HL-60/S4 treated with retinoic acid at 250 ng/mL for 4 days and 3 days (cell line): ENCODE measurements around the gene CDH22.

Experiments used
- in situ Hi-C: fragments of 300-500 bp; cut with MboI; formaldehyde crosslinking; loops from 2 replicates; pipeline ENCODE4 v1.7.0; 2022; ENCODE audit warnings: low sequenced_read_pairs

CDH22 gene

GRCh38 chr20:46251211-46251673, 57.1 kb downstream of the CDH22 start:
- in situ Hi-C loops = no loop called here

GRCh38 chr20:46250772-46251171, 57.5 kb downstream of the CDH22 start:
- in situ Hi-C loops = no loop called here

- in situ Hi-C loops = no loop called here
These were observed 58.6 kb downstream of the CDH22 start for GRCh38 chr20:46249671-46250070.

- in situ Hi-C loops = no loop called here
These were observed 61.7 kb downstream of the CDH22 start for GRCh38 chr20:46246559-46246958.

- in situ Hi-C loops = no loop called here
These were observed 64.3 kb downstream of the CDH22 start for GRCh38 chr20:46243707-46244628.

GRCh38 chr20:46242390-46242789, 65.9 kb downstream of the CDH22 start:
- in situ Hi-C loops = no loop called here

- in situ Hi-C loops = no loop called here
These were observed 67.4 kb downstream of the CDH22 start for GRCh38 chr20:46240881-46241280.

GRCh38 chr20:46240065-46240464, 68.2 kb downstream of the CDH22 start:
- in situ Hi-C loops = no loop called here

- in situ Hi-C loops = no loop called here
These were observed 70.6 kb downstream of the CDH22 start for GRCh38 chr20:46237736-46238135.

GRCh38 chr20:46237227-46237626, 71.1 kb downstream of the CDH22 start:
- in situ Hi-C loops = no loop called here

GRCh38 chr20:46235077-46235476, 73.2 kb downstream of the CDH22 start:
- in situ Hi-C loops = no loop called here

- in situ Hi-C loops = no loop called here
These were observed 74.6 kb downstream of the CDH22 start for GRCh38 chr20:46233701-46234100.

- in situ Hi-C loops = no loop called here
These were observed 75.8 kb downstream of the CDH22 start for GRCh38 chr20:46232539-46232938.

- in situ Hi-C loops = no loop called here
These were observed 77.5 kb downstream of the CDH22 start for GRCh38 chr20:46230801-46231282.

- in situ Hi-C loops = no loop called here
These were observed 78.2 kb downstream of the CDH22 start for GRCh38 chr20:46230106-46230491.

- in situ Hi-C loops = no loop called here
These were observed 78.7 kb downstream of the CDH22 start for GRCh38 chr20:46229478-46230105.

- in situ Hi-C loops = no loop called here
These were observed 79.6 kb downstream of the CDH22 start for GRCh38 chr20:46228670-46229069.

- in situ Hi-C loops = no loop called here
These were observed 81.0 kb downstream of the CDH22 start for GRCh38 chr20:46227272-46227767.

- in situ Hi-C loops = no loop called here
These were observed 81.7 kb downstream of the CDH22 start for GRCh38 chr20:46226602-46227001.

- in situ Hi-C loops = no loop called here
These were observed 85.7 kb downstream of the CDH22 start for GRCh38 chr20:46222521-46223007.

- in situ Hi-C loops = no loop called here
These were observed 87.0 kb downstream of the CDH22 start for GRCh38 chr20:46221256-46221833.
